K562 (cell line): ENCODE measurements around the gene RNASET2. TPM values are rescaled to one million over a fixed set of nuclear protein-coding genes. Genes with fewer than 3 reads are reported as not detected.

Experiments used
- ATAC-seq: fragments of 200-7000 bp; cut with Tn5 transposase; 3 replicates; pipeline ENCODE4 v1.9.1; 2020; ENCODE audit warnings: moderate library complexity
- BruUV-seq: library from RNA; stranded (reverse); fragments of 400-500 nt; replicated peaks from 2 replicates; lab custom pipeline; 2021; lab: Mats Ljungman, UMichigan
- CTCF ChIA-PET: fragments of 300-600 bp; formaldehyde crosslinking; extraction: SDS; loops from one replicate; lab custom pipeline; 2021; ENCODE audit warnings: low intra/inter-chr PET ratio; lab: Yijun Ruan, JAX
- POLR2A ChIA-PET: fragments of 300-600, 350-650 bp; sonication (Branson Sonifier 250); formaldehyde crosslinking; extraction: SDS; loops from one replicate; lab custom pipeline; 2021; ENCODE audit warnings: antibody characterized with exemption, inconsistent platforms; lab: Yijun Ruan, JAX
- DNase-seq, 4 experiments: peaks; one replicate each; pipeline versions ENCODE4 v3.0.0 to v3.0.0-alpha.2; 2011 to 2018; ENCODE audit warnings: low spot score in 3 of 4, mixed read lengths in 3 of 4; ENCODE audit errors: extremely low read depth in 1 of 4
- FAIRE-seq: peaks from 2 replicates; lab custom pipeline; 2011; peaks lifted over from hg19 to GRCh38; lab: Jason Lieb, UNC
- H2AFZ ChIP-seq: 2 replicates; pipeline ENCODE4 v1.6.0; 2011; ENCODE audit warnings: low read depth, low read length, control low read depth, inconsistent platforms
- H3K27ac ChIP-seq: fragments of 200-600 bp; 3 replicates; pipeline ENCODE4 v1.8.0; 2011; ENCODE audit warnings: low read depth, mild to moderate bottlenecking, control low read depth, inconsistent platforms, low read length, moderate library complexity, mixed read lengths; ENCODE audit errors: extremely low read depth
- H3K27me3 ChIP-seq, 2 experiments: fragments of 300-600 bp in 1 of 2; 2 replicates in 1 of 2; 3 replicates in 1 of 2; pipeline versions ENCODE4 v1.6.0 to v1.8.0; 2011; ENCODE audit warnings: inconsistent platforms in 2 of 2, low read length in 2 of 2, mild to moderate bottlenecking in 1 of 2, mixed read lengths in 1 of 2, moderate library complexity in 1 of 2; ENCODE audit not compliant: control insufficient read depth in 2 of 2, insufficient read depth in 2 of 2
- H3K36me3 ChIP-seq: fragments of 300-600 bp; 3 replicates; pipeline ENCODE4 v1.8.0; 2011; ENCODE audit warnings: mild to moderate bottlenecking, low read length, inconsistent platforms; ENCODE audit not compliant: control insufficient read depth, insufficient read depth
- H3K4me1 ChIP-seq, 2 experiments: fragments of 200-600 bp in 1 of 2; replicated peaks in 1 of 2; 2 replicates in 1 of 2; 3 replicates in 1 of 2; pipeline versions ENCODE4 v1.5.1 to v1.8.0; 2011; ENCODE audit warnings: inconsistent platforms in 2 of 2, low read length in 2 of 2, mild to moderate bottlenecking in 1 of 2, mixed read lengths in 1 of 2, moderate library complexity in 1 of 2; ENCODE audit not compliant: control insufficient read depth in 2 of 2, insufficient read depth in 2 of 2
- H3K4me2 ChIP-seq: 2 replicates; pipeline ENCODE4 v1.6.1; 2011; ENCODE audit warnings: low read length, control low read depth, inconsistent platforms, mixed read lengths; ENCODE audit not compliant: insufficient read depth
- H3K4me3 ChIP-seq: fragments of 200-600 bp; sonication (generic), shearing (Covaris generic); 2 replicates; pipeline ENCODE4 v1.5.1; 2016; ENCODE audit warnings: control low read depth, inconsistent platforms
- H3K79me2 ChIP-seq: fragments of 200-600 bp; 3 replicates; pipeline ENCODE4 v1.8.0; 2011; ENCODE audit warnings: low read length, inconsistent platforms; ENCODE audit not compliant: control insufficient read depth, insufficient read depth
- H3K9ac ChIP-seq, 2 experiments: 2 replicates each; pipeline versions ENCODE4 v1.6.0 to v1.6.1; 2011; ENCODE audit warnings: low read depth in 2 of 2, low read length in 2 of 2, control low read depth in 1 of 2, inconsistent platforms in 1 of 2, mild to moderate bottlenecking in 1 of 2, mixed read lengths in 1 of 2; ENCODE audit not compliant: insufficient read depth in 1 of 2
- H3K9me1 ChIP-seq: one replicate; pipeline ENCODE4 v1.6.0; 2011; ENCODE audit warnings: inconsistent platforms, mild to moderate bottlenecking, low read length, moderate library complexity; ENCODE audit not compliant: control insufficient read depth, insufficient read depth
- H3K9me3 ChIP-seq: replicated peaks from 2 replicates; pipeline ENCODE4 v1.5.1; 2011; ENCODE audit warnings: low read depth, low read length, inconsistent platforms; ENCODE audit not compliant: control insufficient read depth, insufficient read depth
- H4K20me1 ChIP-seq: replicated peaks from 2 replicates; pipeline ENCODE4 v1.6.1; 2011; ENCODE audit warnings: low read length, inconsistent platforms, mixed read lengths; ENCODE audit not compliant: control insufficient read depth, insufficient read depth
- BRD9 ChIP-seq: fragments of 450-650 bp; IDR thresholded peaks from 2 replicates; pipeline ENCODE4 v1.6.1; 2018; ENCODE audit warnings: low read depth; ENCODE audit not compliant: partially characterized antibody
- CBFB ChIP-seq: sonication (generic); formaldehyde crosslinking; IDR thresholded peaks from 2 replicates; pipeline ENCODE4 v1.4.0; 2020; ENCODE audit warnings: mild to moderate bottlenecking, missing genetic modification reagents
- GATAD2B ChIP-seq: fragments of 450-650 bp; IDR thresholded peaks from 2 replicates; pipeline ENCODE4 v1.6.1; 2017; ENCODE audit warnings: mild to moderate bottlenecking, borderline replicate concordance
- LCOR ChIP-seq: sonication (generic); formaldehyde crosslinking; IDR thresholded peaks from 2 replicates; pipeline ENCODE4 v1.8.0; 2022; ENCODE audit warnings: mild to moderate bottlenecking, missing genetic modification reagents
- SAFB ChIP-seq: fragments of 200-400 bp; formaldehyde crosslinking; IDR thresholded peaks from 2 replicates; pipeline ENCODE4 v1.6.1; 2017; ENCODE audit warnings: low read depth, low read length, borderline replicate concordance
- TAF1 ChIP-seq: IDR thresholded peaks from 2 replicates; pipeline ENCODE4 v1.6.1; 2011; ENCODE audit warnings: mild to moderate bottlenecking, low read length, moderate library complexity; ENCODE audit not compliant: insufficient read depth, control insufficient read depth, severe bottlenecking; ENCODE audit errors: extremely low read depth
- TAF9B ChIP-seq: fragments of 450-650 bp; IDR thresholded peaks from 2 replicates; pipeline ENCODE4 v1.6.1; 2018; ENCODE audit warnings: mild to moderate bottlenecking; ENCODE audit not compliant: partially characterized antibody
- ZNF23 ChIP-seq: fragments of 250-450 bp; sonication (Bioruptor Pico); IDR thresholded peaks from 2 replicates; pipeline ENCODE4 v1.4.0; 2020; ENCODE audit warnings: mild to moderate bottlenecking
- WGBS: fragments of 100-300 bp; shearing (Covaris generic); methylation state at CpG from one replicate; pipeline ENCODE4 v1.1.6; 2016; ENCODE audit warnings: low coverage, mixed read lengths; ENCODE audit not compliant: insufficient coverage; ENCODE audit errors: missing lambda C conversion rate; 5-methylcytosine and 5-hydroxymethylcytosine counted together
- in situ Hi-C: fragments of 300-500 bp; cut with MboI; formaldehyde crosslinking; loops from 4 replicates; pipeline ENCODE4 v1.15.0; 2018; ENCODE audit warnings: inconsistent platforms, mixed read lengths
- intact Hi-C: fragments of 100-400 bp; cut with micrococcal nuclease; formaldehyde crosslinking; loops from 2 replicates; pipeline ENCODE4 v1.14.2; 2022
- polyA plus RNA-seq, 8 experiments: library from polyadenylated mRNA; depleted of rRNA in 4 of 8; stranded (reverse) in 5 of 8; unstranded in 3 of 8; fragments of >200 nt; fragmentation: Nextera tagmentation in 2 of 8; fragmentation: Illumina TruSeq in 1 of 8; extraction: Ambion mirVana in 2 of 8; extraction: Trizol in 1 of 8; gene quantifications; 2 replicates each; pipeline versions ENCODE4 v1.2.1 to v1.2.3, GENCODE V29; 2011 to 2014; ENCODE audit warnings: inconsistent platforms in 1 of 8, missing spikeins in 1 of 8
- total RNA-seq, 7 experiments: library from RNA; depleted of rRNA in 6 of 7; stranded (reverse); fragments of >200 nt in 6 of 7; fragmentation: Illumina TruSeq in 2 of 7; extraction: Trizol in 2 of 7; gene quantifications; 2 replicates each; pipeline versions ENCODE4 v1.2.1 to v1.2.3, GENCODE V29; 2011 to 2021; ENCODE audit warnings: low replicate concordance in 1 of 7
- TF ChIP-seq, protein P1 (sequence below): fragments of 250-450 bp; sonication (Bioruptor Pico); IDR thresholded peaks from 2 replicates; pipeline ENCODE4 v1.4.0; 2020; ENCODE audit warnings: mild to moderate bottlenecking, moderate library complexity
- TF ChIP-seq, protein P2 (sequence below): IDR thresholded peaks from 2 replicates; pipeline ENCODE4 v1.6.1; 2011; ENCODE audit not compliant: insufficient read length; ENCODE audit errors: extremely low read depth

The RNASET2 gene
- total and polyA plus RNA-seq, 9 of the 15 experiments (the other 6 are each of a cell fraction or from before 2014, with no cell fraction given) = 7.4 to 141 (median 91.3) TPM

DNA sequence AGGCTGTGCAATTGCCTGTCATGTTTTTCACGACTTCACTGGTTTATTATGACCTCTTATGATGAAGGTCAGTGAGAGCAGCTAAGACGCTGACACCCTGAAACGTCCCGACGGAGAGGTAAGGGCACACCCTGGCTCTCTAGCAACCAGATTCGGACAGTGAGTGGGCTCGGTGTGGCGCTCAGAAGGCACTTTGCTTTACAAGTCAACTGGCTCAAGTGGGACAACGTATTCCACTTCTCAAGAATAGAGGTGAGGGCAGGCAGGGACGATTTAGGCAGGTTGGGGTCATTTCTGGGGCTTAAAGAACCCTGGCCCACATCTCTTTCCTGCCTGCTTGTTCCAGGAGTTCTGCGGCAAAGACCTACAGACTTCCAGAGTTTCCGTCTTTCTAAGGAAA is 18.2 kb downstream of the RNASET2 start (continued):
- TF ChIP-seq, protein P1, sequence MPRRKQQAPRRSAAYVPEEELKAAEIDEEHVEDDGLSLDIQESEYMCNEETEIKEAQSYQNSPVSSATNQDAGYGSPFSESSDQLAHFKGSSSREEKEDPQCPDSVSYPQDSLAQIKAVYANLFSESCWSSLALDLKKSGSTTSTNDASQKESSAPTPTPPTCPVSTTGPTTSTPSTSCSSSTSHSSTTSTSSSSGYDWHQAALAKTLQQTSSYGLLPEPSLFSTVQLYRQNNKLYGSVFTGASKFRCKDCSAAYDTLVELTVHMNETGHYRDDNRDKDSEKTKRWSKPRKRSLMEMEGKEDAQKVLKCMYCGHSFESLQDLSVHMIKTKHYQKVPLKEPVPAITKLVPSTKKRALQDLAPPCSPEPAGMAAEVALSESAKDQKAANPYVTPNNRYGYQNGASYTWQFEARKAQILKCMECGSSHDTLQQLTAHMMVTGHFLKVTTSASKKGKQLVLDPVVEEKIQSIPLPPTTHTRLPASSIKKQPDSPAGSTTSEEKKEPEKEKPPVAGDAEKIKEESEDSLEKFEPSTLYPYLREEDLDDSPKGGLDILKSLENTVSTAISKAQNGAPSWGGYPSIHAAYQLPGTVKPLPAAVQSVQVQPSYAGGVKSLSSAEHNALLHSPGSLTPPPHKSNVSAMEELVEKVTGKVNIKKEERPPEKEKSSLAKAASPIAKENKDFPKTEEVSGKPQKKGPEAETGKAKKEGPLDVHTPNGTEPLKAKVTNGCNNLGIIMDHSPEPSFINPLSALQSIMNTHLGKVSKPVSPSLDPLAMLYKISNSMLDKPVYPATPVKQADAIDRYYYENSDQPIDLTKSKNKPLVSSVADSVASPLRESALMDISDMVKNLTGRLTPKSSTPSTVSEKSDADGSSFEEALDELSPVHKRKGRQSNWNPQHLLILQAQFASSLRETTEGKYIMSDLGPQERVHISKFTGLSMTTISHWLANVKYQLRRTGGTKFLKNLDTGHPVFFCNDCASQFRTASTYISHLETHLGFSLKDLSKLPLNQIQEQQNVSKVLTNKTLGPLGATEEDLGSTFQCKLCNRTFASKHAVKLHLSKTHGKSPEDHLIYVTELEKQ (CRISPR knock-in tag) = no peak
- TF ChIP-seq SAFB (no peak), CBFB (no peak), ZNF23 (CRISPR knock-in tag) (no peak), GATAD2B (no peak)

DNA sequence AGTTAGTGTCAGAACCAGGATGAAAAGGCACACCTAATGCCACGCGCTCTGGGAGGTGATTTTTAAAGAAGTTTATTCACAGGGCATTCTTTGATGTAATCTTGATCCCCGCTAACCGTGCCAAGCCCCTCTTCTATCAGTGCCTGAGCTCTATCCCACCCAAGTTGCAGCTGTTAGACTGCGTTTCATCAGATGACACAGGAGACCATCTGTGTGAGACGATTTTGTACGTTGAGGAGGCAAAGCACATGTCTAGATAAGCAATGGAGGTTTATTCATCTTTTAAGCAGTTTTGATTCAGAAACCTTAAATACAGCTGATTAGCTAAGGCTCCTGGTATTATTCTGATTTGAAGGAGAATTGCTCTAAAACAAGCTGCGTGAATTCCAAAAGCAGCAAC is 18.6 kb downstream of the RNASET2 start:
- H3K9me1 ChIP-seq = peaks cover 4% of the 10 kb centered on the region
- 0 out of 2 replicates have a peak, but pooled peaks cover 5% of the 10 kb centered on the region for H4K20me1 ChIP-seq
- intact Hi-C loops (no loop called here), in situ Hi-C loops (no loop called here)
- no peaks in the 10 kb centered on the region for H3K27me3 ChIP-seq
- TF ChIP-seq BRD9 (no peak), LCOR (CRISPR knock-in tag) (0 out of 2 replicates have a peak, but pooled peaks have one; percentile 2), TAF1 (no peak), TAF9B (no peak)
- TF ChIP-seq, protein P2, sequence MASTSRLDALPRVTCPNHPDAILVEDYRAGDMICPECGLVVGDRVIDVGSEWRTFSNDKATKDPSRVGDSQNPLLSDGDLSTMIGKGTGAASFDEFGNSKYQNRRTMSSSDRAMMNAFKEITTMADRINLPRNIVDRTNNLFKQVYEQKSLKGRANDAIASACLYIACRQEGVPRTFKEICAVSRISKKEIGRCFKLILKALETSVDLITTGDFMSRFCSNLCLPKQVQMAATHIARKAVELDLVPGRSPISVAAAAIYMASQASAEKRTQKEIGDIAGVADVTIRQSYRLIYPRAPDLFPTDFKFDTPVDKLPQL = no peak
- ChIA-PET CTCF (no interaction called here), POLR2A (interaction anchor here (0.6 to 1.5 kb wide), 5 partner anchors 10 to 73 kb away, joined by 3 to 6 read pairs (median 4); no protein-coding TSS in a partner anchor)
- H3K79me2 ChIP-seq = no peaks in the 10 kb centered on the region
- no peak overlapping the region for H3K4me3 ChIP-seq
- WGBS = 78% methylated on average over 8 of the region's 8 CpGs
- H3K4me1 ChIP-seq = peaks cover 8 to 26% of the 10 kb centered on the region in 2 experiments
- FAIRE-seq (no peak), ATAC-seq (no peak), DNase-seq (no peak)
- peaks cover 32% of the 10 kb centered on the region; the same call in 2 of the 3 replicates for H3K36me3 ChIP-seq
- H3K9ac ChIP-seq = no peak overlapping the region
- H3K4me2 ChIP-seq = no peak overlapping the region
- no peaks in the 10 kb centered on the region for H3K9me3 ChIP-seq
- H2AFZ ChIP-seq = no peak overlapping the region
- no TSS peak for BruUV-seq
- no peak overlapping the region for H3K27ac ChIP-seq
